Transverse colon (tissue), 3 donors: ENCODE data around the gene BTBD3.

Source experiments
- EP300 ChIP-seq: sonication (generic); formaldehyde crosslinking; IDR thresholded peaks from one replicate; pipeline ENCODE4 v1.6.1; 2017; ENCODE audit warnings: antibody characterized with exemption, low read depth
- TF ChIP-seq, protein P1 (sequence below), 5 experiments: fragments of 200-600 bp in 3 of 5; fragments of 450-650 bp in 2 of 5; sonication (generic) in 3 of 5; IDR thresholded peaks; 1 replicate in 2 of 5; 2 replicates in 3 of 5; pipeline ENCODE4 v1.5.1; 2016 to 2017; ENCODE audit warnings: antibody characterized with exemption in 5 of 5, inconsistent platforms in 3 of 5, mild to moderate bottlenecking in 2 of 5, moderate library complexity in 1 of 5

- TF ChIP-seq, protein P1, sequence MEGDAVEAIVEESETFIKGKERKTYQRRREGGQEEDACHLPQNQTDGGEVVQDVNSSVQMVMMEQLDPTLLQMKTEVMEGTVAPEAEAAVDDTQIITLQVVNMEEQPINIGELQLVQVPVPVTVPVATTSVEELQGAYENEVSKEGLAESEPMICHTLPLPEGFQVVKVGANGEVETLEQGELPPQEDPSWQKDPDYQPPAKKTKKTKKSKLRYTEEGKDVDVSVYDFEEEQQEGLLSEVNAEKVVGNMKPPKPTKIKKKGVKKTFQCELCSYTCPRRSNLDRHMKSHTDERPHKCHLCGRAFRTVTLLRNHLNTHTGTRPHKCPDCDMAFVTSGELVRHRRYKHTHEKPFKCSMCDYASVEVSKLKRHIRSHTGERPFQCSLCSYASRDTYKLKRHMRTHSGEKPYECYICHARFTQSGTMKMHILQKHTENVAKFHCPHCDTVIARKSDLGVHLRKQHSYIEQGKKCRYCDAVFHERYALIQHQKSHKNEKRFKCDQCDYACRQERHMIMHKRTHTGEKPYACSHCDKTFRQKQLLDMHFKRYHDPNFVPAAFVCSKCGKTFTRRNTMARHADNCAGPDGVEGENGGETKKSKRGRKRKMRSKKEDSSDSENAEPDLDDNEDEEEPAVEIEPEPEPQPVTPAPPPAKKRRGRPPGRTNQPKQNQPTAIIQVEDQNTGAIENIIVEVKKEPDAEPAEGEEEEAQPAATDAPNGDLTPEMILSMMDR (IDR thresholded peaks at IDR 0.05) = no peak
- no peak for TF ChIP-seq EP300
Observed at GRCh38 chr20:11880680-11881079, 37.0 kb upstream of the BTBD3 start.
